Astrocyte of the hippocampus (primary cell): ENCODE results near the gene RGCC.

Experiments
- DNase-seq: peaks from one replicate; pipeline ENCODE4 v3.0.0; 2011; ENCODE audit warnings: low read depth, low spot score

Gene RGCC

DNA sequence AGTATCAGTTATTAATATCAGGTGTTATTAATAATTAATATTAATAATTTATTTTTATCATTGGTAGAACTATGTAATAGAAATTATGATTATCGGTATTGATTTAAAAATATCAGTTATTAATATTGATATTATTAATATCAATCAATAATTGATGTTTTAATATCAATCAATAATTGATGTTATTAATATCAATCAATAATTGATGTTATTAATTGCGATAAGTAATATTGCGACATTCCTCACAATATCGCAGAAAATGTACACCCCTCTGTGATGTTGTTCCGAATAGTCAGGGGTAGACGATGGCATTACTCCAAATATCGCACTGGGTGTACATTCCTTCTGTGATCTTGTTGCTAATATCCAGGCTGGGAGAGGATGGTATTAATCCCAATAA is 3.7 kb upstream of the RGCC start:
- DNase-seq, result no peak

GRCh38 chr13:41454170-41454569 is 3.2 kb upstream of the RGCC start:
- DNase-seq, result no peak

GRCh38 chr13:41455725-41456419 is 1.5 kb upstream of the RGCC start:
- DNase-seq, result no peak

- peak; percentile 21 for DNase-seq
Observed at GRCh38 chr13:41457589-41458186, 338 bp downstream of the RGCC start.

DNA sequence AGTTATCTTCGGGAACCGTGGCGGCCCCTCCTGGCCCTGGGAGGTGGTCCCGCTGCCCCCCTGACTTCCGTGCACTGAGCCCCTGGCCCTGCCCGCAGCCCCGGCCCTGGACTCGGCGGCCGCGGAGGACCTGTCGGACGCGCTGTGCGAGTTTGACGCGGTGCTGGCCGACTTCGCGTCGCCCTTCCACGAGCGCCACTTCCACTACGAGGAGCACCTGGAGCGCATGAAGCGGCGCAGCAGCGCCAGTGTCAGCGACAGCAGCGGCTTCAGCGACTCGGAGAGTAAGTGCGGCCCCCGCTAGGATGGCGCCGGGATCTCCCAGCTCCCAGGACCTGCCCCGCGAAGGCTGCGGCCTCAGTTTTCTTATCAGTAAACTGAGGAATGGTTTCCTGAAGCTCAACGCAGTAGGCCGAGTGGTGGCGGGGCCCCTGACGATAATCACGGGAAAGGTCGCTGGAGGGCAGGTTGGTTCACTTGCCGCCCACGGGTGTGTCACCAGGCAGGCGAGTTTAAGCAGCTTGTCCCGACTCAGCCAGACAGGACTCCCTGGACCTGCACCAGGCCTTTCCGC is 924 bp downstream of the RGCC start:
- peak; percentile 55 for DNase-seq

DNA sequence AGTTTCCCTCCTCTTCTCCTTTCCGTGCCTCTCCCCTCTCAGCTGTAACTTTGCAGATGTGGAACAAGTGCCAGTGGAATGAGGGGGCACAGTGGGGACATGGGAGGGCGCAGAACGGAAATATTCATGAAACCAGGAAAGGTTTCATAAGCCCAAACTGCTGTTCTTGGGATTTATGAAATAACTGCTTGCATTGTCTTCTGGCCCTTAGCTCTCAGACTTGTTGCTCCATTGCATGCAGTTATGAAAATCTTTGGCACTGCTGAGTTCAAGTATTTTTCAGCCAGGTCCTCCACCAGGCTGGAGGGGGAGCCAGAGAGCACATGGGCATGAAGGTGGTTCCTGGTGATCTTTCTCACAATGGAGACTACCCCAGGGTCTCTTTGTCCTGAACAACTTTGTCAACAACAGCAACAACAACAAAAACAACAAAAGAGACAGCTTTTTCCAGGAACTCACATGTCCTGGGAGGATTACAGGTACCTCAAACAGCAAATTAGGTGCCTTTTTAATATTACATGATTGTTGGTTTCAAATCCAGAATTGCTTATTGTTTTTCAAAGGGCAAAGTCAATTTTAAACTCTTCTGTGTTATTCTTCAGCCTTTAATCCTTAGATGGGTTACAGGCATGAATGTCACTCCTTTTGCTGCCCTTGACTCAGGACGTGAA is 1.5 kb downstream of the RGCC start:
- DNase-seq, result peak; percentile 41

- DNase-seq, result no peak
Observed at GRCh38 chr13:41459432-41460073, 2.2 kb downstream of the RGCC start.

DNA sequence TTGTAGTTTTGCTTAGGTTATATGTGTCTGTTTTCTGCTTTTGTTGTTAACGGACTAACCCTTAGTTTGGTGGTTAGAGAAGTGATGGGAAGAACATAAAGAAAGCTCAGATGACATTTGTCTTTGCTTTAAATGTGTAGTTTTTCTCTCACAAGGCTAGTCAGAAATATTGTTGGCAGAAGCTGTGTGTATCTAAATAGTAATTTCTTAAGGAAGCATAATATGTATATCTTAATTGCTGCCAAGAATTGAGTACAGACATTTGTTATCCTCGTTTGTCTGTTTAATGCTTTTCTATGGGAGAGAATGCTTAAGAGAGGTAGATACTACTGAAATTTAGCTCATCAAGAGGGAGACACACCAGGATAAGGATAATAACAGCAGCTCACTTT is 2.7 kb downstream of the RGCC start:
- no peak for DNase-seq

GRCh38 chr13:41460930-41461329 is 3.6 kb downstream of the RGCC start:
- no peak for DNase-seq

- DNase-seq, result no peak
Observed at GRCh38 chr13:41461527-41462139, 4.3 kb downstream of the RGCC start.

DNA sequence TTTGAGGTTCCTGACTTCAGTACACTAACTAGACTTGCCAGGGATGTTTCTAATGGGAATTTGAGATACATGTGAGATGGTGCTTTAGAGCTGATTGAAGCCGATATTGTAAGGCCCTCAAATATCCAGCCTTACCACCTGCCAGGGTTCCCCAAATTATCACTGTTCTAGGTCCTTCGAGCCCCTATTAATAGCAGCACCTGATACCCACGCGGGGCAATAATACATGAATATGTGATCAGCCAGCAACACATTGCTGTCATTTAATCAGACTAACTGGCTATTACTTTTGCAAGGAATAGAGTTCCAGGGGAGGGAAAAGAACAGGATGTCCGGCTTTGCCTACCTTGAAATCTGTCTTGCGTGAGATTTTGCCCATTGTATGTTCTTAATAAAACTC is 5.1 kb downstream of the RGCC start:
- DNase-seq, result no peak

DNA sequence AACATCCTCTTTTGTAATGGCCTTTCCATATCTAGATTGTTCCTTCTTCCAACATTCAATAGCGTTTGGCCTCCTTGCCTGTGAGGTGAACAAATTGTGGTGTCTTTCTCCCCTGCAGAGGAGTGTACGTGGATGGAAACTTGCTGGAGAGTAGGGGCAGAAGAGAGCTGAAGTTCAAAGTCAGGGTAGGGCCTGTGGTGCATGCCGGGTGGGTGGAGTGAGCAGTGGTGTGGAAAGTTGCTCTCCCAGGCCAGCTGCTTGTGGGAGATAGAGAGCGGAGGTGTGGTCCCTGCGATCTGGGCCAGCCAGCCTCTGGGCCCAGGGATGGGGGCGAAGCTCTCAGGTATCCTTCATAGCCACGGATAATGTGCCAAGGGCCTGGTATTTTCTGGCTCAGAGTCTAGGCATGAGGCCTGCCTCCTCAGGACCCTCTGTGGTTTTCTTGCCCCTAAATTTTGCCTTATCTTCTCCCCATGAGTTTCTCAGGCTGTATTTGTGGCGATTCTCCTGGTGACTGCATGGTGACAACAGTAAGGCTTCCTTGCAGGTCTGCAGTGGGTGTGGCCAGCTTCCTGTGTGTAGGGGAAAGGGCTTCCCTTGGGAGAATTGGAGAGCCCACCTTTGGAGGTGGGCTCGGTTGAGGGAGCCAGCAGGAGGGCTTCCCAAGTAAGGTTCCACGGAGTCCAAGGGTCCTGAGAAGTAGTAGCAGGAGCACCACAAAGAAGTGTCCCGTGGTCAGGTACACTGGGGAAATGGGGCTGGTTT is 6.7 kb downstream of the RGCC start:
- no peak for DNase-seq

DNA sequence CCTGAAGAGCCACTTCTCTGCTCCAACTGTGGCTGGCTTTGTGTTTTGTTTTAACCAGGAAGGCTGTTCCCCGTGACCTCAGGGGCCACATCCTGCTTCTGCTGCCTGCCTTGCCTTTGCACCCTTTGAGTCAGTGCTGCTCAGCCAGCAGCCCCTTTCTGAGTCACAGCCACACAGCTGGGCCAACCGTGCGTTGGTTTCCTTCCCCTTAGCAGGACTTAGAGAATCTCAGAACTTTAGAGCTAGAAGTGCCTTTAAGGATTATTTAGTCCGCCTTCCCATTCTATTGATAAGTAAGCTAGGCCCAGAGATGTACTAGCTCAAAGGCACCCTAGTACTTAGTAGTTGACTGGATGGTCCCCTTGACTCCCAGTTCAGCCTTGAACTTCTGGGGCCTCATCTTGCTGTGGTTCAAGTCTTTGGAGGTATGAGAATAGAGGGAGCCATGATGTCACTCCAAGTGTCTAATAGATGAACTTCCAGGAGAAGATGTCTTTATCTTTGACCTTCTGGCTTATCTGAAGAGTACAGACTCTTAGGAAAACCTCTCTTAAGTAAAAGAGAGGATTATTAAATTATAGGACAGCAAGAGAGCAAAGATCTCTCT is 8.0 kb downstream of the RGCC start:
- peak; percentile 56 for DNase-seq

DNA sequence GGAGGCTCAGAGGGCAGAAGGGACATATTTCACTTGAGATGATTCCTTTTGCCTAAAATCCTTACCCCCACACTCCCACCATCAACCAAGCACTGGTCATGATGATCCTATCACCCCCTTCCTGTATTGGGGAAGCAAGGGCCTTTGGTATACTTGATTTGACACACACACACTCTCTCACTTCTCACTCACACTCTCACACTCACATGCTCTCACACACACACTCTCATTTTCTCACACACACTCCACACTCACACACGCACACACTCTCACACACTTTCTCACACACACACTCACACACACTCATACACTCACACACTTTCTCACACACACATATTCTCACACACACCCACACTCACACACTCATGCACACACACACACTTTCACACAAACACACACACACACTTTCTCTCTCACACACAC is 8.6 kb downstream of the RGCC start:
- DNase-seq, result no peak

- DNase-seq, result no peak
Observed at GRCh38 chr13:41467425-41467945, 10.1 kb downstream of the RGCC start.

DNA sequence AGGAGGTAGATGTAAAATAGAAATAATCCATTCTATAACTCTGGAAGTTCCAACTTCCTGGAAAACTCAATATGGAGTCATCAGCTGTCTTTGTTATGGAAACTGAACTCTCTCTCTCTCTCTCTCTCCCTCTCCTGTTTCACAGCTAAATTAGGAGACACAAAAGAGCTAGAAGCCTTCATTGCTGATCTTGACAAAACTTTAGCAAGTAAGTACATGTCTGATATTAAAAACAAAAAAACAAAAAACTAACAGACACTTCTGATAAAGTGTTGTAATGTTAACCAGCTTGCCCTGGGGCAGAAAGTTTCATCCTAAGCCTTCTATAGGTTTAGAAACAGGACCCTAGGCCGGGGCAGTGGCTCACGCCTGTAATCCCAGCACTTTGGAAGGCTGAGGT is 11.3 kb downstream of the RGCC start:
- no peak for DNase-seq

- no peak for DNase-seq
Observed at GRCh38 chr13:41470196-41470595, 12.8 kb downstream of the RGCC start.

- DNase-seq, result no peak
Observed at GRCh38 chr13:41471785-41472184, 14.4 kb downstream of the RGCC start.

DNA sequence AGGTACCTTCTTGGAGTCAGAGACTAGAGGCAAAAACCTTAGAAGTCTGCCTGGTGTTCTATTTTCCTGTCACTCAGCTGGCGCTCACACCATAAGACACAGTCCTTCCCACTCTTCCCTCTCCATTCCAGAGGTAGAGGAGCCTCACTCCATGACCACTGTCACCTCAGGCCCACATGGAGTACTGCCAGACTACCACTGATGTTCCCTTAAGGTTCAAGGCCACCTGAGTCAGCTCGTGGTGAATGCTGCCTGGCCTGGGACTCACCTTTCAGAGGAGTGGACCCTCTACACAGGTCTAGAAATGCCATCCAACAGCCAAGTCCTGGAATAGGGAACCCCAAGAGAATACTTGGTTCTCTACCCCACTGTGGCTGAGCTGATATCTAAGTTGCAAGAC is 29.9 kb downstream of the RGCC start:
- no peak for DNase-seq

DNA sequence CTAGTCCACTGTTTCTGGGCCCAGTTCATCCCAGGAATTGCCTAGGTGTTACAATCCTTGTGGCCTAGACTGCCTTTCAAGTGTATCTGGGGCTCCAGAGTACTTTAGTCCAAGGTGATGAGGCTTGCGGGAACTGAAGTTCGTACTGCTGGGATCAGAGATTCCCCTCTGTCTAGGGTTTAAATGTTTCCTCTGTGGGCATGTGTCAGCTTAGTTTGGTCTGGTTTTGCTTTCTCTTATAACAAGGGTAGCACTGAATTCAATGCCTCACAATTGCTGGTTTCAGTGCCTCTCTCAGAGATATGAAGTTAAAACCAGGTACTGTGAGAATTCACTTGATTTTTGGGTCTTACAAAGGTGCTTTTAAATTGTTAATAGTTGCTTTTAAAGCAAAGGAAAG is 30.8 kb downstream of the RGCC start:
- no peak for DNase-seq
